Breast epithelium (tissue), 3 donors: ENCODE data around the gene KCTD4.

Experiments
- POLR2AphosphoS5 ChIP-seq, 3 donors: sonication (generic); formaldehyde crosslinking; IDR thresholded peaks; one replicate each; pipeline ENCODE4 v1.6.1; 2017; ENCODE audit warnings: antibody characterized with exemption in 3 of 3
- TF ChIP-seq, protein P1 (sequence below), 3 donors: fragments of 450-650 bp; IDR thresholded peaks; one replicate each; pipeline ENCODE4 v1.5.1; 2016 to 2017; ENCODE audit warnings: antibody characterized with exemption in 3 of 3, mild to moderate bottlenecking in 3 of 3, moderate library complexity in 3 of 3

DNA sequence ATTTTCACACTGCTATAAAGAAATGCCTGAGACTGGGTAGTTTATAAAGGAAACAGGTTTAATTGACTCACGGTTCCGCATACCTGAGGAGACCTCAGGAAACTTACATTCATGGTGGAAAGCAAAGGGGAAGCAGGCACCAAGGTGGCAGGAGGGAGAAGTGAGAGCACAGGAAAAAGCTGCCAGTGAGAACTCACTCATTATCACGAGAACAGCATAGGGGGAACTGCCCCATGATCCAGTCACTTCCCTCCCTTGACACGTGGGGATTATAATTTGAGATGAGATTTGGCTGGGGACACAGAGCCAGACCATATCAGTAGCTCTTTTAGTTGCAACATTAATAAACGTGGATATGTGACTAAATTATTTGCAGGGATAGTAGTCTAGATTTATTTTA is 4.3 kb upstream of the KCTD4 start:
- TF ChIP-seq, protein P1, sequence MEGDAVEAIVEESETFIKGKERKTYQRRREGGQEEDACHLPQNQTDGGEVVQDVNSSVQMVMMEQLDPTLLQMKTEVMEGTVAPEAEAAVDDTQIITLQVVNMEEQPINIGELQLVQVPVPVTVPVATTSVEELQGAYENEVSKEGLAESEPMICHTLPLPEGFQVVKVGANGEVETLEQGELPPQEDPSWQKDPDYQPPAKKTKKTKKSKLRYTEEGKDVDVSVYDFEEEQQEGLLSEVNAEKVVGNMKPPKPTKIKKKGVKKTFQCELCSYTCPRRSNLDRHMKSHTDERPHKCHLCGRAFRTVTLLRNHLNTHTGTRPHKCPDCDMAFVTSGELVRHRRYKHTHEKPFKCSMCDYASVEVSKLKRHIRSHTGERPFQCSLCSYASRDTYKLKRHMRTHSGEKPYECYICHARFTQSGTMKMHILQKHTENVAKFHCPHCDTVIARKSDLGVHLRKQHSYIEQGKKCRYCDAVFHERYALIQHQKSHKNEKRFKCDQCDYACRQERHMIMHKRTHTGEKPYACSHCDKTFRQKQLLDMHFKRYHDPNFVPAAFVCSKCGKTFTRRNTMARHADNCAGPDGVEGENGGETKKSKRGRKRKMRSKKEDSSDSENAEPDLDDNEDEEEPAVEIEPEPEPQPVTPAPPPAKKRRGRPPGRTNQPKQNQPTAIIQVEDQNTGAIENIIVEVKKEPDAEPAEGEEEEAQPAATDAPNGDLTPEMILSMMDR (IDR thresholded peaks at IDR 0.05): no peak
- TF ChIP-seq POLR2AphosphoS5 (IDR thresholded peaks at IDR 0.05): no peak
